GM18519 (cell line): Measurements from ENCODE around the gene CCNY.

Source experiments
- ATAC-seq: cut with Tn5 transposase; IDR thresholded peaks from one replicate; pipeline ENCODE4 v1.9.1; 2021; ENCODE audit warnings: mild to moderate bottlenecking, moderate library complexity; ENCODE audit not compliant: unreplicated experiment, low FRiP score

CCNY gene

GRCh38 chr10:35607475-35608327 lies 271.4 kb downstream of the CCNY start:
- no peak for ATAC-seq

GRCh38 chr10:35608328-35608672 lies 272.0 kb downstream of the CCNY start:
- ATAC-seq, result no peak

- ATAC-seq, result no peak
Measured at GRCh38 chr10:35611750-35612149, 275.4 kb downstream of the CCNY start.

GRCh38 chr10:35612385-35613106 lies 276.2 kb downstream of the CCNY start:
- ATAC-seq, result no peak

GRCh38 chr10:35613107-35613440 lies 276.8 kb downstream of the CCNY start:
- ATAC-seq, result no peak

- ATAC-seq, result no peak
Measured at GRCh38 chr10:35613597-35614226, 277.4 kb downstream of the CCNY start.

GRCh38 chr10:35614312-35614711 lies 278.0 kb downstream of the CCNY start:
- ATAC-seq, result no peak
